Smooth muscle cell (in vitro differentiated cells): ENCODE measurements around the gene KCNMB3. TPM values are rescaled to one million over a fixed set of nuclear protein-coding genes. Genes with fewer than 3 reads are reported as not detected.

Source experiments
- DNase-seq: peaks from one replicate; lab custom pipeline; 2025; ENCODE audit not compliant: unreplicated experiment; lab: John Stamatoyannopoulos, UW
- H2AFZ ChIP-seq: fragments of 200-600 bp; sonication (generic); 2 replicates; pipeline ENCODE4 v1.6.0; 2016; ENCODE audit warnings: antibody characterized with exemption, low read depth, mild to moderate bottlenecking
- H3F3A ChIP-seq: fragments of 200-600 bp; sonication (generic); 2 replicates; pipeline ENCODE4 v1.6.0; 2017; ENCODE audit warnings: antibody characterized with exemption, low read depth
- H3K27ac ChIP-seq: fragments of 200-600 bp; sonication (generic); 2 replicates; pipeline ENCODE4 v1.5.1; 2016; ENCODE audit warnings: low read depth, mild to moderate bottlenecking
- H3K27me3 ChIP-seq: fragments of 200-600 bp; sonication (generic); 2 replicates; pipeline ENCODE4 v1.6.1; 2016; ENCODE audit warnings: low read depth, mild to moderate bottlenecking
- H3K36me3 ChIP-seq: fragments of 200-600 bp; sonication (generic); 2 replicates; pipeline ENCODE4 v1.5.1; 2016; ENCODE audit warnings: low read depth
- H3K4me1 ChIP-seq: fragments of 200-600 bp; sonication (generic); 2 replicates; pipeline ENCODE4 v1.5.1; 2016; ENCODE audit warnings: low read depth
- H3K4me2 ChIP-seq: fragments of 200-600 bp; sonication (generic); 2 replicates; pipeline ENCODE4 v1.6.0; 2016; ENCODE audit warnings: mild to moderate bottlenecking
- H3K4me3 ChIP-seq: fragments of 200-600 bp; sonication (generic); 2 replicates; pipeline ENCODE4 v1.5.1; 2016; ENCODE audit warnings: mild to moderate bottlenecking
- H3K79me2 ChIP-seq: fragments of 200-600 bp; sonication (generic); 2 replicates; pipeline ENCODE4 v1.6.0; 2016; ENCODE audit warnings: low read depth, mild to moderate bottlenecking
- H3K9ac ChIP-seq: fragments of 200-600 bp; sonication (generic); 2 replicates; pipeline ENCODE4 v1.6.0; 2016; ENCODE audit warnings: low read depth
- H3K9me3 ChIP-seq: fragments of 200-600 bp; sonication (generic); replicated peaks from 2 replicates; pipeline ENCODE4 v1.5.1; 2016; ENCODE audit warnings: low read depth
- H4K20me1 ChIP-seq: fragments of 200-600 bp; sonication (generic); 2 replicates; pipeline ENCODE4 v1.6.0; 2016; ENCODE audit warnings: low read depth
- WGBS: methylation state at CpG from one replicate; pipeline ENCODE4 v1.1.7; 2016; ENCODE audit warnings: low lambda C conversion rate; 5-methylcytosine and 5-hydroxymethylcytosine counted together
- polyA plus RNA-seq: library from polyadenylated mRNA; unstranded; fragments of >200 nt; fragmentation: Nextera tagmentation; extraction: Ambion mirVana; gene quantifications from 2 replicates; pipeline ENCODE4 v1.2.1, GENCODE V29; 2016
- total RNA-seq: library from RNA; depleted of rRNA; stranded (reverse); fragments of >200 nt; gene quantifications from 2 replicates; pipeline ENCODE4 v1.2.3, GENCODE V29; 2014
- TF ChIP-seq, protein P1 (sequence below): fragments of 200-600 bp; sonication (generic); IDR thresholded peaks from 2 replicates; pipeline ENCODE4 v1.5.1; 2017; ENCODE audit warnings: borderline replicate concordance, mild to moderate bottlenecking, antibody characterized with exemption; ENCODE audit not compliant: insufficient read depth, poor library complexity, severe bottlenecking

The KCNMB3 gene
- total and polyA plus RNA-seq, 2 experiments from 2014 or later = 2.3 TPM; not detected in 1

DNA sequence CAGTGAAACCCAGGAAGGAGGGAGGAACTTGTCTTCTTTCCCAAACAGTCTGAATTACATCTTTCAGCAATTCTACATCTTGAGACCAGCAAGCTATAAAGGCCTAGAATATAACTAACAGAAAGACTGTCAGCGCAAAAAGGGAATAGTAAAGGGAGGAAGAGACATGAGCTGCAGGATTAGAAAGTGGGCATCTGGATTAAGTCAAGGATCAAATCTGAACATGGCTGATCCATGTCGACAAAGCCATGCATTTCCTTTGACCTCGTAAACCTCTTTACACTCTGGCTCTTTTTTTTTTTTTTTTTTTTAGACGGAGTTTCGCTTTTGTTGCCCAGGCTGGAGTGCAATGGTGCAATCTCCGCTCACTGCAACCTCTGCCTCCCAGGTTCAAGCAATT lies 35.4 kb upstream of the KCNMB3 start:
- no peaks in the 10 kb centered on the region for H3K9me3 ChIP-seq
- 31% methylated on average over 6 of the region's 6 CpGs for WGBS
- no peak overlapping the region for H3K9ac ChIP-seq
- H3K27me3 ChIP-seq = peaks cover 19% of the 10 kb centered on the region
- H4K20me1 ChIP-seq = no peaks in the 10 kb centered on the region
- peak overlapping the region; percentile 68 for H3K4me2 ChIP-seq
- no peaks in the 10 kb centered on the region for H3K79me2 ChIP-seq
- TF ChIP-seq, protein P1, sequence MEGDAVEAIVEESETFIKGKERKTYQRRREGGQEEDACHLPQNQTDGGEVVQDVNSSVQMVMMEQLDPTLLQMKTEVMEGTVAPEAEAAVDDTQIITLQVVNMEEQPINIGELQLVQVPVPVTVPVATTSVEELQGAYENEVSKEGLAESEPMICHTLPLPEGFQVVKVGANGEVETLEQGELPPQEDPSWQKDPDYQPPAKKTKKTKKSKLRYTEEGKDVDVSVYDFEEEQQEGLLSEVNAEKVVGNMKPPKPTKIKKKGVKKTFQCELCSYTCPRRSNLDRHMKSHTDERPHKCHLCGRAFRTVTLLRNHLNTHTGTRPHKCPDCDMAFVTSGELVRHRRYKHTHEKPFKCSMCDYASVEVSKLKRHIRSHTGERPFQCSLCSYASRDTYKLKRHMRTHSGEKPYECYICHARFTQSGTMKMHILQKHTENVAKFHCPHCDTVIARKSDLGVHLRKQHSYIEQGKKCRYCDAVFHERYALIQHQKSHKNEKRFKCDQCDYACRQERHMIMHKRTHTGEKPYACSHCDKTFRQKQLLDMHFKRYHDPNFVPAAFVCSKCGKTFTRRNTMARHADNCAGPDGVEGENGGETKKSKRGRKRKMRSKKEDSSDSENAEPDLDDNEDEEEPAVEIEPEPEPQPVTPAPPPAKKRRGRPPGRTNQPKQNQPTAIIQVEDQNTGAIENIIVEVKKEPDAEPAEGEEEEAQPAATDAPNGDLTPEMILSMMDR = no peak
- peak overlapping the region; percentile 75 for H2AFZ ChIP-seq
- H3K4me3 ChIP-seq = no peak overlapping the region
- H3F3A ChIP-seq = no peaks in the 10 kb centered on the region
- no peaks in the 10 kb centered on the region for H3K36me3 ChIP-seq
- DNase-seq = no peak
- no peak overlapping the region for H3K27ac ChIP-seq
- H3K4me1 ChIP-seq = peaks cover 12% of the 10 kb centered on the region

DNA sequence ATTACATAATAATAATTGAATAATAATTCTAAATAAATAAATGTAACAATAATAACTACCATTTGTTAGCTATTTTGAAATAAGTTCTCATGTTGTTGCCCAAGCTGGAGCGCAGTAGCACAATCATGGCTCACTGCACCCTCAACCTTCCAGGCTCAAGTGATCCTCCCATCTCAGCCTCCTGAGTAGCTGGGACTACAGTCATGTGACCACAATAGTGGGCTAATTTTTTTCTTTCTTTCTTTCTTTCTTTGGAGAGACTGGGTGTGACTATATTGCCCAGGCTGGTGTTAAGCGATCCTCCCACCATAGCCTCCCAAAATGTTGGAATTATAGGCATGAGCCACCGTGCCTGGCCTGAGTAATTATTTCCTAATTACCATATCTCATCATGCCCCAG lies 30.9 kb upstream of the KCNMB3 start:
- Histone ChIP-seq H3K4me1 (no peaks in the 10 kb centered on the region), H4K20me1 (no peaks in the 10 kb centered on the region), H3K9me3 (no peaks in the 10 kb centered on the region), H3K27ac (no peak overlapping the region), H3F3A (no peaks in the 10 kb centered on the region), H3K27me3 (peaks cover 16% of the 10 kb centered on the region), H3K36me3 (no peaks in the 10 kb centered on the region), H3K4me2 (no peak overlapping the region), H2AFZ (no peak overlapping the region), H3K79me2 (no peaks in the 10 kb centered on the region), H3K4me3 (no peak overlapping the region), H3K9ac (no peak overlapping the region)
- DNase-seq = no peak
- WGBS = 77% methylated on average over 3 of the region's 3 CpGs
- TF ChIP-seq, protein P1 = no peak

DNA sequence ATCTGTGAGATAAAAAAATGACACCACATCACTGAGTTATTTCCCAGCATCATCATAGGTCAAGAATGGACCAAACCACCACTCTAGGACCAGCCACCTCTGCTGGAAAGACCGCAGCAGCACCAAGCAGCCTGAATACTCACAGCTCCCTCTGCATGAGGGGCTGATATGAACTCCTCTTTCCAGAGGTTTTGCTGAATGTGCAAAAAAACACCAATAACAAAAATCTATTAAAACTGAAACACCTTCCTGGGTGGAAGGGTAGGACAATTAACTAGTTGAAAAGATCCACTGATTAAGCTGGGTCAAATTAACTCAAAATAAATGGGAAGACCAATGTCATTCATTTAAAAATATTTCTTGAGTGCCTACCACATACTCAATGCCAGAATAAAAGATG lies 28.9 kb upstream of the KCNMB3 start:
- H2AFZ ChIP-seq = no peak overlapping the region
- H3F3A ChIP-seq = no peaks in the 10 kb centered on the region
- H3K4me1 ChIP-seq = no peaks in the 10 kb centered on the region
- DNase-seq = no peak
- no peak overlapping the region for H3K9ac ChIP-seq
- H3K27ac ChIP-seq = no peak overlapping the region
- 96% methylated on average over 1 of the region's 1 CpG for WGBS
- H4K20me1 ChIP-seq = no peaks in the 10 kb centered on the region
- peaks cover 16% of the 10 kb centered on the region for H3K27me3 ChIP-seq
- no peaks in the 10 kb centered on the region for H3K36me3 ChIP-seq
- H3K4me2 ChIP-seq = no peak overlapping the region
- no peaks in the 10 kb centered on the region for H3K9me3 ChIP-seq
- no peak overlapping the region for H3K4me3 ChIP-seq
- TF ChIP-seq, protein P1 = no peak
- H3K79me2 ChIP-seq = no peaks in the 10 kb centered on the region

DNA sequence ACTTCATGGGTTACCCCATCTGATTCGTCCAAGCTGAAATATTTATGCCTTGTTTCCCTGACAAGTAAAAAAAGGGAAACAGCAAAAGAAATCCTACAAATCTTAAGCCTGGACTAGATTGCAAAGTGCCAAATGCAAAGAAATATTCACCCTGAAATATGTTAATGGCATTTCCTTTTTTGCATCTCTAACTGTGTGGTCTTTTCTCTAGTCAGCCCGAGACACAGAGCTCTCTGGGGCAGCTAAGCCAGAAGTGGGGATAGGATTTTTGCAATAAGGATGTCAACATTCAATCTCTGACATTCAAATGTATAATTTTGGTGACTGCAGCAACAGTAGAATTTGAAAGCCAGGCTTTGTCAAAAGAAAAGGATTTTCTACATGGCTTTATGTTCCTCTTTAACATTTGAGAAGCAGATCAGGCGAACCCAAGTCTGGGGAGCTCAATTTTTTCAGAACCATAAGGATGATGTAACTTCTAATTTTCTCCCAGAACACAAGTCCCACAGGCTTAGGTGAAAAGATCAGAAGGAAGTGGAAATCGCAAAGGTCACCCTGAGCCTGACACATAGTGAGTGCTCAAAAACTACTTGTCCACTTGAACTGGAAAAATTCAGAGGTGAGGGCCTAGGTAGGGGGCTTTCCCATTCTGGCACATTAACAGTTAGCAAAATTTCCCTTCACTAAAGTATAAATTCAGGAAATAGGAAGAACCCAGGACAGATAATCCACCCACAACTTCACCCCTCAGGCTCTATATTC lies 28.2 kb upstream of the KCNMB3 start:
- Histone ChIP-seq H3K27me3 (peaks cover 12% of the 10 kb centered on the region), H3K9me3 (no peaks in the 10 kb centered on the region), H3K4me3 (no peak overlapping the region), H4K20me1 (no peaks in the 10 kb centered on the region), H3K36me3 (no peaks in the 10 kb centered on the region), H3K79me2 (no peaks in the 10 kb centered on the region), H3F3A (no peaks in the 10 kb centered on the region), H3K4me1 (no peaks in the 10 kb centered on the region), H3K27ac (no peak overlapping the region), H3K9ac (no peak overlapping the region), H3K4me2 (no peak overlapping the region), H2AFZ (no peak overlapping the region)
- TF ChIP-seq, protein P1 = no peak
- WGBS = 72% methylated on average over 4 of the region's 4 CpGs
- no peak for DNase-seq
